GM19452 (cell line): ENCODE results near the gene PRAMEF20.
"Not testable (repeated sequence)": the region's sequence is repeated elsewhere in the genome, so short reads cannot be mapped to it uniquely, and the experiment has no call there.

ENCODE experiments used
- ATAC-seq: cut with Tn5 transposase; IDR thresholded peaks from one replicate; pipeline ENCODE4 v1.9.1; 2021; ENCODE audit not compliant: unreplicated experiment

The PRAMEF20 gene

DNA sequence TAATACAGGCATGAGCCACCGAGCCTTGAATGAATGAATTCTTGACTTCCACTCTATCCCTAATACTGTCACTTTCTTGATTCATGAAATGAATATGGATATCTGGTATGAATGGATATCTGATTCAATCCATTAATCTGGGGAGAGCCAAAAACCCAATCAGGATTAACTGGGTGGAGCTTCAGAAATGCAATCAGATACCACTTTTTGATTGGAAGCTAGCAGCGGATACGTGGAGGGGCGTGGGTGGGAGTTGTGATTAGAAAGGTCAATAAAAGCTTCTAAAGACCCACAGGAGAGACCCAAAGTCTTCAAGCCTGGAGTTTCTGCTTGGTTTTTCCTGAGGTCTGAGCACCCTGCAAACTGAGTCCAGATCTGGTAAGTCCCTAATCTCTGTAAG, at the start of gene PRAMEF20:
Gene PRAMEF20 (plus strand): TSS at position 301 of the 400 bp plus-strand sequence. CDS start 5,905 bp downstream, outside the sequence.
- not testable (repeated sequence) for ATAC-seq

DNA sequence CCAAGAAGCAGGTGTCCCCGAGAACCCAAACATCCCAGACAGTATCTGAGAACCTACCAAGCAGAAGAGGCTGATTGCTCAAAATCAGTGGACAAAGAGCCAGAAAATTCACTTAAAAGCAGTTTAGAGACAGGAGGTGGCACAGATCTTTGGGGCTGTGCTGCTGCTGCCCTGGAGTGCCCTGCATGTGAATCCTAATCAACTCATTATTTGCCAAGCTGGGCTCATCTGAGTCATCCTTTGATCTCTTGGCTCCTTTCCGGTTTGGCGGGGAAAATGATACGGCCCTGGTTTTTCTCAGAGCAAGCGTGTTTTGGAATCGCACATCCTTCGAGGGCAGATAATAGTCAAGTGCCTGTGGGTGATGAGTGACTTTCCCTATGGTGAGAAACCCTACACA, 47.9 kb upstream of the PRAMEF20 start:
- not testable (repeated sequence) for ATAC-seq

DNA sequence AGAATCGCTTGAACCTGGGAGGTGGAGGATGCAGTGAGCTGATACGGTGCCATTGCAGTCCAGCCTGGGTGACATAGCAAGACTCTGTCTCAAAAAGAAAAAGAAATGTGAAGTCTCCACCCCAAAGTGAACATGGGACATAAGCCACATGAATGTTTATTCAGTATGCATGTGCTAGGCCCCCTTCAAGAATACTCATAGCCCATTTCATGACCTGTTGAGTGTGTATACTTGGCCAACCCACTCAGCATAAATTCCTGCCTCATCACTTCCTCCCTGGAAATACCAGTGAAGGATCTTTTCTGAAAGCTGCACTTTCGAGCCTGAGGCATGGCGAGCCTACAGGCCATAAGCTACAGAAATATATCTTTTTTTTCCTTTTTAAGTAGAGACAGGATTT, 45.3 kb upstream of the PRAMEF20 start:
- ATAC-seq = not testable (repeated sequence)

DNA sequence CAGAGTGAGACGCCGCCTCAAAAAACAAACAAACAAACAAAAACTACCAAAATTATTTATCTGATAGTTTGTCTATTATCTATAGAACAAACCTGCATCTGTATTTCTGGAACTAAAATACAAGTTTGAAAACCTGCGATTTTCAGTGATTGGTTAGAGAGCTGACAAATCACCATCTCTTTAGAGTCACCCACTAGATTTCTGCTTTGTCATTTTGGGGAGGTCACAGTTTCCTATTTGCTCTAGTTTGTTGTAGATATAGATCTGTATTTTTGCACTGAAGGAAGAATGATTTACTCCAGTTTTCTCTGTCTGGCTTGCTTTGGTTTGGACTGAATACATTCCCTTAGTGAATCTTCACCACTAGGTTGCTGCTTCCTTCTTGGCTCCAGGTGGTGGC, 43.7 kb upstream of the PRAMEF20 start:
- not testable (repeated sequence) for ATAC-seq

DNA sequence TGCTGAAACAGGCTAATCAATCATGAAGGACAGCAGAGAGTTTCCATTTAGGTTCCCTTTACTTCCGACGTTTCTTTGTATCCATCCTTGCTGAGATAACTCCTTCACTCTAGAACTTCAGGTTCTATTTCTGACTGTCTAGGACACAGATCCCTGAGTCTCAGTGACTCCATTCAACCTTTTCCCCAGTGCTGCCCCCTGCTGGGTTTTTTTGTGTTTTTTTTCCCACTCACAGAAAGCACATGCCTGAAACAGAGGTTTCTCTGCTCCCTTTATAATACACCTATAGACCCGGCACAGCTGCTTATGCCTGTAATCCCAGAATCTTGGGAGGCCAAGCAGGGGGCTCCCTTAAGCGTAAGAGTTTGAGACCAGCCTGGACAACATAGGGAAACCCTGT, 41.7 kb upstream of the PRAMEF20 start:
- not testable (repeated sequence) for ATAC-seq

DNA sequence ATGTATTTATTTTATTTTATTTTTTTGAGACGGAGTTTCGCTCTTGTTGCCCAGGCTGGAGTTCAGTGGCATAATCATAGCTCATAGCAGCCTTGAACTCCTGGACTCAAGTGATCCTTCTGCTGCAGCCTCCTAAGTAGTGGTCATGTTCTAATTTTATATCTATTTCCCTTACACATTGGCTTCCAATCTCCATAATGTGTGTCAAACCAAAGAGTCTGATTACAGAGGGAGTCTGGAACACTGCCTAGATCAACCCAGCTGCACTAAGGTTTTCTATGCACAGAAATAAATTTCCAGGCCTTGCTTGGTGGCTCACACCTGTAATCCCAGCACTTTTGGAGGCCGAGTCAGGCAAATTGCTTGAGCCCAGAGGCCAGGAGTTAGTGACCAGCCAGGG, 31.3 kb upstream of the PRAMEF20 start:
- ATAC-seq = not testable (repeated sequence)

DNA sequence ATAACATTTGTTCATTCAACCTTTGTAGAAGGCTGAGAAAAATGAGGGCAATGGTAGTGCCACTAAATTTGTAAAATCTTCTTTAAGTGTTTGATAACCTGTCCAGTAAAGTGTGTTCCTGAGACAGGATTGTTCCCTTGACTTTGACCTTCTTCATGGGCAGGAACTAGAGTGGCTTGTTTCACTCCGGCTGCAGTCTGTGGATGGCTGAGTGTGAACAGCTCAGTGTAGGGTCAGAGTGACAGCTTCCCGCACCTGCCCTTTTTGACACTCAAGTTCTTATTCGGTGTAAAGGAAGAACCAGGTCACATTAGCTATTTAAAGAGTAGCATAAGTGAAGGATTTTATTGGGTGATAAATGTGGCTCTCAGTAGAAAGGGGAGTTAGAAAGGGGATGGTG, 29.9 kb upstream of the PRAMEF20 start:
- not testable (repeated sequence) for ATAC-seq

DNA sequence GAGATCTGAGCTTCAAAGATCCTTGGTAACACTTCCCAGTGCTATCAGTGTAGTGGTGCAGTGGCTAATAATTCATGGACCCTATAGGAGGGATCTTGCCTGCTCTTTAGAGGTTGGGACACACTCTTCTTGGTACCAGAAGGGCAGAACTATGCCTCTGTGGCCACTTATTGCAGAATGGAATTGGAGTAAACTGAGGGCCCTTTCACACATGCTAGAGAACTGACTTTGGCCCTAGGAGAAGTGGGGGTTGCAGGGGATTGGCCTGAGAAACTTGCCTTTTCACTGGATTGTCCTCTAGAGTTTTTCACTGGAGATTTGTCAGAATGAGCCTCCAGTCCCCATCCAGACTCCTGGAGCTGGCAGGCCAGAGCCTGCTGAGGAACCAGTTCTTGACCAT, 20.9 kb upstream of the PRAMEF20 start, which contains the start of gene PRAMEF17:
Gene PRAMEF17 (plus strand): TSS at position 301 of the 400 bp plus-strand sequence. CDS start 26 bp downstream, at position 327.
- not testable (repeated sequence) for ATAC-seq

DNA sequence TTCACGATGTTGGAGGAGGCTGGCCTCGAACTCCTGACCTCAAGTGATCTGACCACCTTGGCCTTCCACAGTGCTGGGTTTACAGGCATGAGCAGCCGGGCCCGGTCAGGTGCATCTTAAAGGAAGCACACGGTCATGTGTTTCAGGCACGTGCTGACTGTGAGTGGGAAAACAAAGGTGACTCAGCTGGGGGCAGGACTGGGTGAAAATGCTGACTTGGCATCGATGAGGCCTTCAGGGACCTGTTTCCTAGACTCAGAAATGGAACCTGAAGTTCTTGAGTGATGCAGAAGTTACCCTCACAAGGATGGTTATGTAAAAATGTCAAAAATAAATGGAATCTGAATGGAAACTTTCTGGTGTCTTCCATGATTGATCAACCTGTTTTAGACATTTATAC, 17.2 kb upstream of the PRAMEF20 start:
- ATAC-seq = not testable (repeated sequence)

DNA sequence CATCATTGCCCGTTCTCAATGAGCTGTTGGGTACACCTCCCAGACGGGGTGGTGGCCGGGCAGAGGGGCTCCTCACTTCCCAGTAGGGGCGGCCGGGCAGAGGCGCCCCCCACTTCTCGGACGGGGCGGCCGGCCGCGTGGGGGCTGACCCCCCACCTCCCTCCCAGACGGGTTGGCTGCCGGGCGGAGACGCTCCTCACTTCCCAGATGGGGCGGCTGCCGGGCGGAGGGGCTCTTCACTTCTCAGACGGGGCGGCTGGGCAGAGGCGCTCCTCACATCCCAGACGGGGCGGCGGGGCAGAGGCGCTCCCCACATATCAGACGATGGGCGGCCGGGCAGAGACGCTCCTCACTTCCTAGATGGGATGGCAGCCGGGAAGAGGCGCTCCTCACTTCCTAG, 15.5 kb upstream of the PRAMEF20 start:
- ATAC-seq = not testable (repeated sequence)

DNA sequence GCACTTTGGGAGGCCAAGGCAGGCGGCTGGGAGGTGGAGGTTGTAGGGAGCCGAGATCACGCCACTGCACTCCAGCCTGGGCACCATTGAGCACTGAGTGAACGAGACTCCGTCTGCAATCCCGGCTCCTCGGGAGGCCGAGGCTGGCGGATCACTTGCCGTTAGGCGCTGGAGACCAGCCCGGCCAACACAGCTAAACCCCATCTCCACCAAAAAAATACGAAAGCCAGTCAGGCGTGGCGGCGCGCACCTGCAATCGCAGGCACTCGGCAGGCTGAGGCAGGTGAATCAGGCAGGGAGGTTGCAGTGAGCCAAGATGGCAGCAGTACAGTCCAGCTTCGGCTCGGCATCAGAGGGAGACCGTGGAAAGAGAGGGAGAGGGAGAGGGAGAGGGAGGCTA, 14.9 kb upstream of the PRAMEF20 start:
- ATAC-seq = not testable (repeated sequence)

DNA sequence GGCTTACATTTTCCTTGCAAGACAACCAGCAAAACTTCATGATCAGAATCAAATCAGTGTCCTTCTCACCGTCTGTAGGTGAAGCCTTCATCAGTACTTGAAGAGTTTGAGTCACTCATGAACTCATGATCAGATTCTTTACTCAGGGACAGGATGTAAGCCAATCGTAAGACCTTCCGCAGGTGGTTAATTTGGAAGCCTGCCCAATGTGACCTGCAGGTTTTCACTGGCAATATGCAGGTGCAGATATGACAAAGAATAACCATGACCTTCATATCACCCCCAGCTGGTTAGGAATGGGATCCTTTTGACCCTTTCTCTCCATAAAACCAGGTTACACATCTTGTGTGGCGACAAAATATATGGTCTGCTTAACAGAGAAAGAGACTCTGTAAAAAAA, 2.4 kb upstream of the PRAMEF20 start:
- ATAC-seq = no peak

DNA sequence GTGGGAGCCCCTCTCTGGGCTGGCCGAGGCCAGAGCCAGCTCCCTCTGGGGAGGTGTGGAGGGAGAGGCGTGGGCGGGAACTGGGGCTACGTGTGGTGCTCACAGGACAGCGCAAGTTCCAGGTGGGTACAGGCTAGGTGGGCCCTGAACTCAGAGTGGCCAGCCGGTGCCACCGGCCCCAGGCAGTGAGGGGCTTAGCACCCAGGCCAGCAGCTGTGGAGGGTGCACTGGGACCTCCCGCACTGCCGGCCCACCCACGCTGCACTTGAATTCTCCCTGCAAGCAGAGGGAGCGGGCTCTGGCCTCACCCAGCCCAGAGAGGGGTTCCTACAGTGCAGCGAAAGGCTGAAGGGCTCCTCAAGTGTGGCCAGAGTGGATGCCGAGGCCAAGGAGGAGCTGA, 20.2 kb downstream of the PRAMEF20 start:
- ATAC-seq = no peak

DNA sequence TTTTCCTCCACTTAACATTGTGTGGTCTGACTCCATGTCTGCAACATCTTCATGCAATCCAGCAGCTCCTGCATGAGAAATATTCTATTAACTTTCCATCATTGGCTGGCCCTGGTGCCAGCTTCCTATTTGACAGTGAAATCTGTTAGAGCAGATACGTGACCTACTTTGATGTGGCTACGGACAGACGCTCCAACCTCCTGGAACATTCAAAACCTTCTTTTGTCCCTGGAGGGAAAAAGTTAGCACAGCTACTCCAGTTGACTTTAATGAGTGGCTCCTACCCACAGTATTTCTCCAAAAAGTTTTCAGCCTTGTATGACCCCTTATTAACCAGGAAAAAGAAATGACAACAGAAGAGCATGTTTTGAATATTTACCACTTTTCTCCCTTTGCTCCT, 22.0 kb downstream of the PRAMEF20 start:
- ATAC-seq = no peak

DNA sequence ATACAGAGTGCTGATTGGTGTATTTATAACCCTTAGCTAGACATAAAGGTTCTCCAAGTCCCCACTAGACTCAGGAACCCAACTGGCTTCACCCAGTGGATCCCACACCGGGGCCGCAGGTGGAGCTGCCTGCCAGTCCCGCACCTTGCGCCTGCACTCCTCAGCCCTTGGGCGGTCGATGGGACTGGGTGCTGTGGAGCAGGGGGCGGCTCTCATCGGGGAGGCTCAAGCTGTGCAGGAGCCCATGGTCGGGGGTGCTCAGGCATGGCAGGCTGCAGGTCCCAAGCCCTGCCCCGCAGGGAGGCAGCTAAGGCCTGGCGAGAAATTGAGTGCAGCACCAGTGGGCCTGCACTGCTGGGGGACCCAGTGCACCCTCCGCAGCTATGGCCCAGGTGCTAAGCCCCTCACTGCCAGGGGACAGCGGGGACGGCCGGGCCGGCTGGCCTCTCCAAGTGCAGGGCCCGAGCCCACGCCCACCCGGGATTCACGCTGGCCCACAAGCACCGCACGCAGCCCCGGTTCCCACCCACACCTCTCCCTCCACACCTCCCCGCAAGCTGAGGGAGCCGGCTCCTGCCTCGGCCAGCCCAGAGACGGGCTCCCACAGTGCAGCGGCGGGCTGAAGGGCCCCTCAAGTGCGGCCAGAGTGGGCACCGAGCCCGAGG, 23.6 kb downstream of the PRAMEF20 start:
- ATAC-seq = not testable (repeated sequence)

DNA sequence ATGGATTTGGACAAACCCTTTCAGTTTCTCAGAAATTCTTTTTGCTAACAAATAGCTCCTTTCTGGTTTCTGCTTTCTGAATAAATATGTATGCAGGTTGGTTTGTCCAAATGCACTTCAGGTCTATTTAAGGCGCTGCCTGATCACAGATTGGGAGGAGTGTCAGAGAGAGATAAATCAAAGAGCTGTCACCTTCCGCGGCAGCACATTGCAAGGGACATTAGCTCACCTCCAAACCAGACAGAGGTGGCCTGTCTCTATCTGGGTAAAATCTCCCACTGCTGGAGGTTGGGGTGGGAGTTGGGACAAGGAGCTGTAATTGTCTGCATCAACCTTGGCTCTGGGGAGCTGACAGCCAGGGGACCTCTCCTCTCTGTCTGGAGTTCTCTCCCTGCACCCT, 25.2 kb downstream of the PRAMEF20 start:
- no peak for ATAC-seq

DNA sequence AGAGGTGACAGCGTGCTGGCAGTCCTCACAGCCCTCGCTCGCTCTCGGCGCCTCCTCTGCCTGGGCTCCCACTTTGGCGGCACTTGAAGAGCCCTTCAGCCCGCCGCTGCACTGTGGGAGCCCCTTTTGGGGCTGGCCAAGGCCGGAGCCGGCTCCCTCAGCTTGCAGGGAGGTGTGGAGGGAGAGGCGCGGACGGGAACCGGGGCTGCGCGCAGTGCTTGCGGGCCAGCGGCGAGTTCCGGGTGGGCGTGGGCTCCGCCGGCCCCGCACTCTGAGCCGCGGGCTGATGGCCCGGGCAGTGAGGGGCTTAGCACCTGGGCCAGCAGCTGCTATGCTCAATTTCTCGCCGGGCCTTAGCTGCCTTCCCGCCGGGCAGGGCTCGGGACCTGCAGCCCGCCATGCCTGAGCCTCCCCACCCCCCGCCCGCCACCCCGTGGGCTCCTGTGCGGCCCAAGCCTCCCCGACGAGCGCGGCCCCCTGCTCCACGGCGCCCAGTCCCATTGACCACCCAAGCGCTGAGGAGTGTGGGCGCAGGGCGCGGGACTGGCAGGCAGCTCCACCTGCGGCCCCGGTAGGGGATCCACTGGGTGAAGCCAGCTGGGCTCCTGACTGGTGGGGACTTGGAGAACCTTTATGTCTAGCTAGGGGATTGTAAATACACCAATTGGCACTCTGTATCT, 29.0 kb downstream of the PRAMEF20 start:
- not testable (repeated sequence) for ATAC-seq

DNA sequence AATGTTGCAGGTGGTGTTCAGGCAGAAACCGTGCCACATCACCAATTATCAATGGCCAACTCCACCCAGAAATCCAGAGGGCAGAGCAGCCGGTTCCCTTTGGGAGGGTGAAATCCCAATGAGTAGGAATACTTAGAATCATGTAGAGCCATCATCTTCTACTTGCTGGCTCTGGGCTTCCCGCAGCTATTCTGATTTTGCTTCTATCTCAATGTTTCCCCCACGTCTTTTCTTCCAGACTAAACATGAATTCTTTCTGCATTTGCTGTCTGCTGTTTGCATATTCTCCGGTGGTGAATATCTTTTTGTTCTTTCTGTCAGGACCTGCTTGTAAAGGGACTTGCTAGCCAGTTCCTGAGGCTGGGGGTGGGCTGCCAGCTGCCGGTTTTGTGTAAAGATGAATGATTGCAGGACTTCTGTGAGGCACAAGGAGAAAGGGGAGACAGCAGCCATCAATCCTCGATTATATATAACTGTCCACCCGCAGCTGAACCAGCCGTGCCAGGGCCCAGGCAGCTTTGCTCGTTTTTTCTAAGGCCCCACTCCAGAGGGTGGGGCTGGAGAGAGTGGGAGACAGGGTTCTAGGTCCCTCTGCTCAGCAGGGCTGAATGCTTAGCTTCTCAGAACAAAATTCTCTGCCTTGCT, 33.2 kb downstream of the PRAMEF20 start:
- ATAC-seq = no peak

DNA sequence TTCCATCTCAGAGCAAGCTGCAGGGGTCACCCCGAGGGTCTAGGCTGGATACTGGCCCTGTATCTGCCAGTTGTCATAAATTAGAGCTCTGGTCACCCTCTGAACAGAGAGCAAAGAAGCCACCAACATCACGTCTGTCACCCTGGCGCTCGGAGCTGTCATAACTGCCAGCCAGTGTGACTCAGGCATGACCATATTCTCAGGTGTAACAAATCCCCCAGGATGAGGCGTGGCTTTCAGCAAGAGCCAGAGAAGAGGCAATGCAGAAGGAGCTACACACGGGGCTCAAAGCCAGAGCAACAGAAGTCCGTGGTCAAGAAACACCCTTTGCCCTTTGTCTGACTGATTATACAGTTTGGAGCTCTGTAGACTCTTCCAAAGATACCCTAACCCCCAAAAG, 40.0 kb downstream of the PRAMEF20 start:
- no peak for ATAC-seq

DNA sequence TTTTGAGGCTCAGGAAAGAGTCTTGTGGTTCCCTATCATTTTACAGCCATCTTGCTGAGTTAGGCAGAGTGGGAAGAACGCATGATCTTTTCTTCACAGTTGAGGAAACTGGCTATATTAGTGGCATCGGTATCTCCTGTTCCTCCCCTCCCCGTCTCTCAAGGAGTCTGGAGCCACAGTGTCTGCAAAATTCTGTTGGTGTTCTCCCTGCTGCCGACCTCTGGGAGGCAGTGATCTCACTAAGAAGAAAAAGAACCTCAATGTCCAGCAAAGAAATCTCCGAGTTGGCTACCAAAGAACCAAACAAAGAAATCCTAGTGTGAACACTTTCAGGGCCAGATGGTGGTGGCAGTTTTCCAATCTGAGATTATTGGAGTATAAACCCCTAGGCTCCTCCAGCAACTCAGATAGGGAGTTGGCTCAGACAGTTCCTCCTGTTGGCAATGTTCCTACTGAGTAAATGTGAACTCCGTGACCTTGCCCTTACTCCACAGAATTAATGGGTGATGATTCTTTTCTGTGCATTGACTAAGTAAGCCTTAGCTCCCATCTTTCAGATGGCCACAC, 41.2 kb downstream of the PRAMEF20 start:
- ATAC-seq = no peak

DNA sequence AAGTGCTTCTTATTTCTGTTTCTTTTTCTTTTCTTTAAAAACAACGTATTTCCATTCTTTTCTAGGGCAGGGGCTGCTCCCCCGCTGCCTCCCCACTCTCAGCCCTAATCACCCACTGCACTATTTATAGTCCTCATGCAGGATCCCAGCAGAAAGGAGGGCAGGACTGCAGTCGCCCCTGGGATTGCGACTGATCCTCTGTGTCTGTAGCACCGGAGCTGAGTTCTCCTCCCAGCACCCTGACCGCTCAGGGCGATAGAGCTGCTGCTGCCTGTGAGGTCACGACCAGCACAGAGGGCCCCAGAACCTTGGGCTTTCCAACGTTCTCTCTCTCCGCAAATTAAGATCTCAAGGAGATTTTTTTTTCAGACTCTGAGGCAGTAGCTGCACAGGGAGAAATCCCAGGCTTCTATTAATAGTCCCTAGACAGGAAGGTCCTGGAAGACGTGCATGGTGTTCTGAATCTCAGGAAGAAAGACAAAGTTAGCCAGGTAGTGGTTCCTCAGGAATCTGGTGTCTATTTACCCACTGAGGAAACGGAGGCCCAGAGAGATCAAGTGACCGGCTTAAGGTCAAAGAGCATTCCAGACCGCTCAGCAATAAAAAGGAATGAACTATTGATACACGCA, 46.8 kb downstream of the PRAMEF20 start:
- no peak for ATAC-seq
